ENCODE results near the gene PRKAR1B.

DNA sequence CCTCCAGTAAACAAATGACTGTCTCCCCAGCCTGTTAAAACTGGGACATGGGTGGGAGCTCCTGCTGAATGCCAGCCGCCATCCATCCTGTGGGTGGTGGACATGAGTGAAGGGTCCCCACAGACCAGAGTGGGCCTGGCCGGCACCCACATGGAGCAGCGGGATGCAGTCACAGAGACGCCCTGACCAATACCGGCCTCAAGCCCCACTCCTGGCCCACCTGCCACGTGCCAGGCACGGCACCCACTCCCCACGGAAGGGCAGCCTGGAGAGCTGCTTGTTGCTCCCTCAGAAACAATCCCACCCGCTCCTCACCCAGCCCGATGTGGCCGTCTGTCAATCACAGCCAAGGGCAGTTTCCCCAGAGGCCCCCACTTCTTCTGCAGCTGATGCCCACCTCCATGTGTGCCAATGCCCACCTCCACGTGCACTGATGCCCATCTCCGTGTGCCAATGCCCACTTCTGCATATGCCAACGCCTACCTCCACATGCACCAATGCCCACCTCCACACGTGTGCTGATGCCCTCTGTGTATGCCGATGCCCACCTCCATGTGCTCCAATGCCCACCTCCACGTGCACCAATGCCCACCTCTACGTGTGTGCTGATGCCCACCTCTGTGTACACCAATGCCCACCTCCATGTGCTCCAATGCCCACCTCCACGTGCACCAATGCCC, 43.4 kb downstream of the PRKAR1B start:
- TF ChIP-seq, protein P1, sequence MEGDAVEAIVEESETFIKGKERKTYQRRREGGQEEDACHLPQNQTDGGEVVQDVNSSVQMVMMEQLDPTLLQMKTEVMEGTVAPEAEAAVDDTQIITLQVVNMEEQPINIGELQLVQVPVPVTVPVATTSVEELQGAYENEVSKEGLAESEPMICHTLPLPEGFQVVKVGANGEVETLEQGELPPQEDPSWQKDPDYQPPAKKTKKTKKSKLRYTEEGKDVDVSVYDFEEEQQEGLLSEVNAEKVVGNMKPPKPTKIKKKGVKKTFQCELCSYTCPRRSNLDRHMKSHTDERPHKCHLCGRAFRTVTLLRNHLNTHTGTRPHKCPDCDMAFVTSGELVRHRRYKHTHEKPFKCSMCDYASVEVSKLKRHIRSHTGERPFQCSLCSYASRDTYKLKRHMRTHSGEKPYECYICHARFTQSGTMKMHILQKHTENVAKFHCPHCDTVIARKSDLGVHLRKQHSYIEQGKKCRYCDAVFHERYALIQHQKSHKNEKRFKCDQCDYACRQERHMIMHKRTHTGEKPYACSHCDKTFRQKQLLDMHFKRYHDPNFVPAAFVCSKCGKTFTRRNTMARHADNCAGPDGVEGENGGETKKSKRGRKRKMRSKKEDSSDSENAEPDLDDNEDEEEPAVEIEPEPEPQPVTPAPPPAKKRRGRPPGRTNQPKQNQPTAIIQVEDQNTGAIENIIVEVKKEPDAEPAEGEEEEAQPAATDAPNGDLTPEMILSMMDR (conservative IDR thresholded peaks at IDR 0.05; ENCODE audit: low read length), result no peak
- no peak for TF ChIP-seq EZH2phosphoT487 (IDR thresholded peaks at IDR 0.05; ENCODE audit: borderline replicate concordance, low read depth, low read length)
